HCT116 (cell line): ENCODE results near the gene ACTL10. TPM values are rescaled to one million over a fixed set of nuclear protein-coding genes. Genes with fewer than 3 reads are reported as not detected.
"Not testable (repeated sequence)": the region's sequence is repeated elsewhere in the genome, so short reads cannot be mapped to it uniquely, and the experiment has no call there.

Source experiments
- ATAC-seq: fragments of 200-7000 bp; cut with Tn5 transposase; 2 replicates; pipeline ENCODE4 v1.9.1; 2020; ENCODE audit warnings: mild to moderate bottlenecking, moderate library complexity
- BruUV-seq: library from RNA; stranded (reverse); fragments of 400-500 nt; replicated peaks from 2 replicates; lab custom pipeline; 2021; lab: Mats Ljungman, UMichigan
- CTCF ChIA-PET: fragments of 300-600 bp; sonication (Branson Sonifier 250); formaldehyde crosslinking; loops from one replicate; lab custom pipeline; 2021; ENCODE audit warnings: antibody characterized with exemption; lab: Charles Lee
- POLR2A ChIA-PET: fragments of 300-600, 350-600 bp; sonication (Branson Sonifier 250); formaldehyde crosslinking; loops from one replicate; lab custom pipeline; 2021; ENCODE audit warnings: antibody characterized with exemption; lab: Charles Lee
- RAD21 ChIA-PET, 2 experiments: fragments of 300-600 bp; sonication (Branson Sonifier 250); formaldehyde crosslinking; loops; one replicate each; lab custom pipeline; 2023; ENCODE audit warnings: low total read pairs in 2 of 2; ENCODE audit not compliant: uncharacterized antibody in 2 of 2, unreplicated experiment in 2 of 2, low non-redundant PET in 1 of 2; lab: Charles Lee
- DNase-seq: peaks from one replicate; pipeline ENCODE4 v3.0.0-alpha.2; 2010; ENCODE audit warnings: low read depth, low spot score
- H2AFZ ChIP-seq: fragments of 200-600 bp; shearing (Covaris generic), sonication (generic); 2 replicates; pipeline ENCODE4 v1.6.1; 2017; ENCODE audit warnings: low read depth, mixed run types, mixed read lengths, antibody characterized with exemption, low read length; ENCODE audit not compliant: poor library complexity, severe bottlenecking
- H3K27ac ChIP-seq: 2 replicates; pipeline ENCODE4 v1.5.1; 2012; ENCODE audit warnings: low read depth, low read length
- H3K27me3 ChIP-seq: fragments of 200-600 bp; sonication (generic); 2 replicates; pipeline ENCODE4 v1.6.1; 2016; ENCODE audit warnings: mixed run types, low read length, mixed read lengths; ENCODE audit not compliant: insufficient read depth
- H3K36me3 ChIP-seq, 2 experiments: fragments of 200-500 bp in 1 of 2; fragments of 200-600 bp in 1 of 2; sonication (Bioruptor generic) in 1 of 2; sonication (generic) in 1 of 2; 2 replicates each; pipeline versions ENCODE4 v1.5.1 to v1.6.1; 2014 to 2016; ENCODE audit warnings: low read length in 2 of 2, inconsistent platforms in 1 of 2, mixed read lengths in 1 of 2, mixed run types in 1 of 2; ENCODE audit not compliant: insufficient read depth in 2 of 2, control insufficient read depth in 1 of 2
- H3K4me1 ChIP-seq, 2 experiments: fragments of 200-600 bp in 1 of 2; sonication (generic) in 1 of 2; 2 replicates each; pipeline versions ENCODE4 v1.5.1 to v1.6.1; 2012 to 2017; ENCODE audit warnings: low read length in 2 of 2, inconsistent platforms in 1 of 2, mild to moderate bottlenecking in 1 of 2, mixed read lengths in 1 of 2, mixed run types in 1 of 2, moderate library complexity in 1 of 2; ENCODE audit not compliant: insufficient read depth in 2 of 2, control insufficient read depth in 1 of 2
- H3K4me2 ChIP-seq: fragments of 200-600 bp; sonication (generic); 2 replicates; pipeline ENCODE4 v1.6.1; 2017; ENCODE audit warnings: mixed run types, low read length, mixed read lengths
- H3K4me3 ChIP-seq, 2 experiments: fragments of 200-600 bp in 1 of 2; sonication (generic) in 1 of 2; replicated peaks in 1 of 2; 2 replicates each; pipeline ENCODE4 v1.5.1; 2011 to 2016; ENCODE audit warnings: low read length in 2 of 2, control low read depth in 1 of 2, low read depth in 1 of 2, mild to moderate bottlenecking in 1 of 2, mixed read lengths in 1 of 2, mixed run types in 1 of 2
- H3K79me2 ChIP-seq: fragments of 200-600 bp; sonication (generic); 2 replicates; pipeline ENCODE4 v1.6.1; 2017; ENCODE audit warnings: mild to moderate bottlenecking, mixed run types, low read length, moderate library complexity, mixed read lengths; ENCODE audit not compliant: insufficient read depth
- H3K9ac ChIP-seq: fragments of 200-600 bp; sonication (generic); 2 replicates; pipeline ENCODE4 v1.6.1; 2016; ENCODE audit warnings: low read length, mixed read lengths
- H3K9me2 ChIP-seq: fragments of 200-600 bp; sonication (generic), shearing (Covaris generic); 2 replicates; pipeline ENCODE4 v1.6.1; 2017; ENCODE audit warnings: mixed run types, mild to moderate bottlenecking, moderate library complexity; ENCODE audit not compliant: insufficient read depth
- H3K9me3 ChIP-seq, 2 experiments: fragments of 200-500 bp in 1 of 2; fragments of 200-600 bp in 1 of 2; sonication (Bioruptor generic) in 1 of 2; sonication (generic) in 1 of 2; 2 replicates each; pipeline ENCODE4 v1.6.1; 2014 to 2017; ENCODE audit warnings: low read length in 2 of 2, mixed read lengths in 2 of 2, inconsistent platforms in 1 of 2, low read depth in 1 of 2, mild to moderate bottlenecking in 1 of 2, mixed run types in 1 of 2, moderate library complexity in 1 of 2; ENCODE audit not compliant: control insufficient read depth in 1 of 2, insufficient read depth in 1 of 2
- H4K20me1 ChIP-seq: fragments of 200-600 bp; sonication (generic), shearing (Covaris generic); 2 replicates; pipeline ENCODE4 v1.6.1; 2017; ENCODE audit warnings: mixed run types, mild to moderate bottlenecking, moderate library complexity; ENCODE audit not compliant: insufficient read depth
- ELF1 ChIP-seq: IDR thresholded peaks from 2 replicates; pipeline ENCODE4 v1.6.1; 2012; ENCODE audit warnings: low read depth, borderline replicate concordance
- EZH2 ChIP-seq: fragments of 200-600 bp; sonication (generic); IDR thresholded peaks from 2 replicates; pipeline ENCODE4 v1.6.1; 2017; ENCODE audit warnings: antibody characterized with exemption, mixed run types
- EZH2phosphoT487 ChIP-seq: fragments of 200-600 bp; IDR thresholded peaks from 2 replicates; pipeline ENCODE4 v1.6.1; 2018; ENCODE audit warnings: antibody characterized with exemption, borderline replicate concordance
- JUND ChIP-seq: IDR thresholded peaks from 2 replicates; pipeline ENCODE4 v1.6.1; 2012
- POLR2AphosphoS5 ChIP-seq: IDR thresholded peaks from 2 replicates; pipeline ENCODE4 v1.6.1; 2011; ENCODE audit warnings: mild to moderate bottlenecking, low read depth, low read length, moderate library complexity
- RAD21 ChIP-seq: IDR thresholded peaks from 2 replicates; pipeline ENCODE4 v1.6.1; 2012; ENCODE audit warnings: low read depth, mild to moderate bottlenecking
- SIN3A ChIP-seq: IDR thresholded peaks from 2 replicates; pipeline ENCODE4 v1.6.1; 2012; ENCODE audit warnings: low read depth
- SP1 ChIP-seq: IDR thresholded peaks from 2 replicates; pipeline ENCODE4 v1.6.1; 2012; ENCODE audit warnings: low read depth
- SRF ChIP-seq: IDR thresholded peaks from 2 replicates; pipeline ENCODE4 v1.6.1; 2012; ENCODE audit warnings: low read depth
- TCF7L2 ChIP-seq: IDR thresholded peaks from 2 replicates; pipeline ENCODE4 v1.7.0; 2011; ENCODE audit warnings: borderline replicate concordance, inconsistent platforms; ENCODE audit not compliant: insufficient read depth, insufficient read length; ENCODE audit errors: extremely low read depth
- YY1 ChIP-seq: IDR thresholded peaks from 2 replicates; pipeline ENCODE4 v1.6.1; 2011; ENCODE audit warnings: low read length, low read depth, moderate library complexity, mild to moderate bottlenecking; ENCODE audit not compliant: insufficient replicate concordance; ENCODE audit errors: extremely low read depth
- ZFX ChIP-seq: fragments of 450-650 bp; IDR thresholded peaks from 2 replicates; pipeline ENCODE4 v1.6.1; 2017
- ZNF274 ChIP-seq: fragments of 200-500 bp; sonication (Bioruptor generic); IDR thresholded peaks from 2 replicates; pipeline ENCODE4 v1.6.1; 2014; ENCODE audit warnings: mild to moderate bottlenecking, low read depth, low read length, inconsistent platforms
- intact Hi-C: fragments of 100-400 bp; cut with micrococcal nuclease; formaldehyde crosslinking; loops from 2 replicates; pipeline ENCODE4 v1.10.0; 2022
- total RNA-seq: library from RNA; stranded (reverse); gene quantifications from one replicate; pipeline ENCODE4 v1.2.1, GENCODE V29; 2021; ENCODE audit not compliant: unreplicated experiment
- TF ChIP-seq, protein P1 (sequence below): IDR thresholded peaks from 2 replicates; pipeline ENCODE4 v1.6.1; 2012
- TF ChIP-seq, protein P2 (sequence below), 3 experiments: fragments of 200-600 bp in 1 of 3; sonication (generic) in 1 of 3; IDR thresholded peaks in 2 of 3; conservative IDR thresholded peaks in 1 of 3; 2 replicates each; pipeline ENCODE4 v1.5.1; 2012 to 2017; ENCODE audit warnings: low read depth in 2 of 3, low read length in 2 of 3, antibody characterized with exemption in 1 of 3, borderline replicate concordance in 1 of 3, control low read depth in 1 of 3, mild to moderate bottlenecking in 1 of 3, mixed read lengths in 1 of 3, mixed run types in 1 of 3, moderate library complexity in 1 of 3; ENCODE audit not compliant: insufficient read depth in 1 of 3
- TF ChIP-seq, protein P3 (sequence below): IDR thresholded peaks from 2 replicates; pipeline ENCODE4 v1.6.1; 2012

Gene ACTL10
- total RNA-seq, 1 experiment from 2014 or later = 0.22 TPM

DNA sequence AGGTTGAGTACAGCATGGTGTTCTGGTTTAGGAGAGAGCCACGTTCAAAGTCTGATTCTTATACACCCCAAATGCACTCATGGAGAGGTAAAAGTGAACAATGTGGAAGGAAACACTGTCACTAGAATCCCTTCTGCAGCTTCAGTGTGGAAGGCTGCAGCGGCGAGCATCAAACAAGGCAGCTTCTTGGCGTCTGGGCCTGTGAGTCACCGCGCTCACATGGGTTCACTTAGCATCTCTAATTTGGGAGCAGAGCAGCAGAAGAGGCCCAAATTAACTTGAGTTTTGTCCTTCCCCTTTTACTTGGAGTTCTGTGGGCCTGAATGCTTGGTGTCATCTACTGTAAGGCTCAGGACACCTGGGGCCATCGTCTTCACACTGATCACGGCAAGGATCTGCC, 30.4 kb downstream of the ACTL10 start:
- Histone ChIP-seq H2AFZ (no peak overlapping the region), H3K9me2 (no peaks in the 10 kb centered on the region), H4K20me1 (no peaks in the 10 kb centered on the region), H3K4me3 (no peak overlapping the region), H3K36me3 (no peaks in the 10 kb centered on the region), H3K9ac (no peak overlapping the region), H3K79me2 (no peaks in the 10 kb centered on the region), H3K27me3 (no peaks in the 10 kb centered on the region), H3K4me1 (no peaks in the 10 kb centered on the region), H3K9me3 (no peaks in the 10 kb centered on the region), H3K27ac (no peak overlapping the region), H3K4me2 (no peak overlapping the region)
- ChIA-PET RAD21 (no interaction called here), CTCF (interaction anchor here (0.6 kb wide), 1 partner anchor 432 kb away, joined by 3 read pairs; no protein-coding TSS in a partner anchor), POLR2A (interaction anchor here (0.9 kb wide), 1 partner anchor 23 kb away, joined by 3 read pairs; no protein-coding TSS in a partner anchor)
- intact Hi-C loops = no loop called here
- no peak for TF ChIP-seq SIN3A
- TF ChIP-seq, protein P1, sequence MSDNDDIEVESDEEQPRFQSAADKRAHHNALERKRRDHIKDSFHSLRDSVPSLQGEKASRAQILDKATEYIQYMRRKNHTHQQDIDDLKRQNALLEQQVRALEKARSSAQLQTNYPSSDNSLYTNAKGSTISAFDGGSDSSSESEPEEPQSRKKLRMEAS = no peak
- TF ChIP-seq POLR2AphosphoS5 = no peak
- TF ChIP-seq, protein P2, sequence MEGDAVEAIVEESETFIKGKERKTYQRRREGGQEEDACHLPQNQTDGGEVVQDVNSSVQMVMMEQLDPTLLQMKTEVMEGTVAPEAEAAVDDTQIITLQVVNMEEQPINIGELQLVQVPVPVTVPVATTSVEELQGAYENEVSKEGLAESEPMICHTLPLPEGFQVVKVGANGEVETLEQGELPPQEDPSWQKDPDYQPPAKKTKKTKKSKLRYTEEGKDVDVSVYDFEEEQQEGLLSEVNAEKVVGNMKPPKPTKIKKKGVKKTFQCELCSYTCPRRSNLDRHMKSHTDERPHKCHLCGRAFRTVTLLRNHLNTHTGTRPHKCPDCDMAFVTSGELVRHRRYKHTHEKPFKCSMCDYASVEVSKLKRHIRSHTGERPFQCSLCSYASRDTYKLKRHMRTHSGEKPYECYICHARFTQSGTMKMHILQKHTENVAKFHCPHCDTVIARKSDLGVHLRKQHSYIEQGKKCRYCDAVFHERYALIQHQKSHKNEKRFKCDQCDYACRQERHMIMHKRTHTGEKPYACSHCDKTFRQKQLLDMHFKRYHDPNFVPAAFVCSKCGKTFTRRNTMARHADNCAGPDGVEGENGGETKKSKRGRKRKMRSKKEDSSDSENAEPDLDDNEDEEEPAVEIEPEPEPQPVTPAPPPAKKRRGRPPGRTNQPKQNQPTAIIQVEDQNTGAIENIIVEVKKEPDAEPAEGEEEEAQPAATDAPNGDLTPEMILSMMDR (IDR thresholded peaks at IDR 0.05 in 2 of 3, conservative IDR thresholded peaks at IDR 0.05 in 1 of 3; ENCODE audit: borderline replicate concordance in 1 of 3, insufficient read depth in 1 of 3, low read depth in 2 of 3, low read length in 2 of 3) = no peak
- TF ChIP-seq RAD21 = no peak
- no peak for TF ChIP-seq JUND
- no peak for TF ChIP-seq TCF7L2
- TF ChIP-seq EZH2phosphoT487 = no peak
- no peak for TF ChIP-seq ELF1
- no peak for TF ChIP-seq ZFX
- TF ChIP-seq, protein P3, sequence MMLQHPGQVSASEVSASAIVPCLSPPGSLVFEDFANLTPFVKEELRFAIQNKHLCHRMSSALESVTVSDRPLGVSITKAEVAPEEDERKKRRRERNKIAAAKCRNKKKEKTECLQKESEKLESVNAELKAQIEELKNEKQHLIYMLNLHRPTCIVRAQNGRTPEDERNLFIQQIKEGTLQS = no peak
- no peak for TF ChIP-seq EZH2
- TF ChIP-seq SRF = no peak
- no peak for TF ChIP-seq ZNF274
- no peak for TF ChIP-seq SP1
- TF ChIP-seq YY1 = no peak
- DNase-seq (no peak), ATAC-seq (no peak)
- BruUV-seq = no TSS peak

DNA sequence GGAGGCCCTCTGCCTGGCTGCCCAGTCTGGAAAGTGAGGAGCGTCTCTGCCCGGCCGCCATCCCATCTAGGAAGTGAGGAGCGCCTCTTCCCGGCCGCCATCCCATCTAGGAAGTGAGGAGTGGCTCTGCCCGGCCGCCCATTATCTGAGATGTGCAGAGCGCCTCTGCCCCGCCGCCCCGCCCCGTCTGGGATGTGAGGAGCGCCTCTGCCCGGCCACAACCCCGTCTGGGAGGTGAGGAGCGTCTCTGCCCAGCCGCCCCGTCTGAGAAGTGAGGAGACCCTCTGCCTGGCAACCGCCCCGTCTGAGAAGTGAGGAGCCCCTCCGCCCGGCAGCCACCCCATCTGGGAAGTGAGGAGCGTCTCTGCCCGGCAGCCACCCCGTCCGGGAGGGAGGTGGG, 32.2 kb downstream of the ACTL10 start:
- DNase-seq, H3K36me3 ChIP-seq, H3K4me1 ChIP-seq, RAD21 ChIA-PET, POLR2A ChIA-PET, H3K4me2 ChIP-seq, H3K27ac ChIP-seq, H3K79me2 ChIP-seq, H3K9me3 ChIP-seq, H3K27me3 ChIP-seq, intact Hi-C loops, H2AFZ ChIP-seq, ATAC-seq, CTCF ChIA-PET, H4K20me1 ChIP-seq, H3K9me2 ChIP-seq, BruUV-seq, H3K4me3 ChIP-seq, H3K9ac ChIP-seq: not testable (repeated sequence)
